Measurements from ENCODE around the gene ABHD15.

The ABHD15 gene

GRCh38 chr17:29514792-29515191, 52.0 kb downstream of the ABHD15 start:
- DNase-seq: no peak

GRCh38 chr17:29510953-29511352, 55.9 kb downstream of the ABHD15 start:
- no peak for DNase-seq
